IgD-negative memory B cell (primary cell): Measurements from ENCODE around the gene MUC4. TPM values are rescaled to one million over a fixed set of nuclear protein-coding genes. Genes with fewer than 3 reads are reported as not detected.
A peak's percentile ranks its signal among the peaks of the same experiment; 100 is the strongest.
"Not testable (repeated sequence)": the region's sequence is repeated elsewhere in the genome, so short reads cannot be mapped to it uniquely, and the experiment has no call there.

ENCODE experiments used
- H3K27ac Mint-ChIP-seq, 3 donors: one replicate each; pipeline ENCODE4 v1.8.0; 2020 to 2022; ENCODE audit warnings: mild to moderate bottlenecking in 3 of 3, mixed read lengths in 3 of 3, moderate library complexity in 1 of 3
- H3K27me3 Mint-ChIP-seq: one replicate; pipeline ENCODE4 v1.8.0; 2021; ENCODE audit warnings: mixed read lengths
- H3K36me3 Mint-ChIP-seq: one replicate; pipeline ENCODE4 v1.8.0; 2020; ENCODE audit warnings: mild to moderate bottlenecking, mixed read lengths
- H3K4me1 Mint-ChIP-seq, 3 donors: one replicate each; pipeline ENCODE4 v1.8.0; 2020 to 2022; ENCODE audit warnings: mixed read lengths in 3 of 3, mild to moderate bottlenecking in 1 of 3
- H3K4me3 Mint-ChIP-seq, 4 donors: one replicate each; pipeline ENCODE4 v1.8.0; 2020 to 2022; ENCODE audit warnings: mild to moderate bottlenecking in 4 of 4, mixed read lengths in 4 of 4, moderate library complexity in 3 of 4
- H3K9me3 Mint-ChIP-seq, 3 donors: one replicate each; pipeline ENCODE4 v1.8.0; 2020 to 2021; ENCODE audit warnings: mixed read lengths in 3 of 3, mild to moderate bottlenecking in 1 of 3
- polyA plus RNA-seq: library from polyadenylated mRNA; unstranded; fragments of 300-500 nt; fragmentation: Illumina TruSeq; gene quantifications from one replicate; pipeline ENCODE4 v1.2.3, GENCODE V29; 2021

MUC4 gene
- polyA plus RNA-seq, 1 donor from 2014 or later = 0.01 TPM

DNA sequence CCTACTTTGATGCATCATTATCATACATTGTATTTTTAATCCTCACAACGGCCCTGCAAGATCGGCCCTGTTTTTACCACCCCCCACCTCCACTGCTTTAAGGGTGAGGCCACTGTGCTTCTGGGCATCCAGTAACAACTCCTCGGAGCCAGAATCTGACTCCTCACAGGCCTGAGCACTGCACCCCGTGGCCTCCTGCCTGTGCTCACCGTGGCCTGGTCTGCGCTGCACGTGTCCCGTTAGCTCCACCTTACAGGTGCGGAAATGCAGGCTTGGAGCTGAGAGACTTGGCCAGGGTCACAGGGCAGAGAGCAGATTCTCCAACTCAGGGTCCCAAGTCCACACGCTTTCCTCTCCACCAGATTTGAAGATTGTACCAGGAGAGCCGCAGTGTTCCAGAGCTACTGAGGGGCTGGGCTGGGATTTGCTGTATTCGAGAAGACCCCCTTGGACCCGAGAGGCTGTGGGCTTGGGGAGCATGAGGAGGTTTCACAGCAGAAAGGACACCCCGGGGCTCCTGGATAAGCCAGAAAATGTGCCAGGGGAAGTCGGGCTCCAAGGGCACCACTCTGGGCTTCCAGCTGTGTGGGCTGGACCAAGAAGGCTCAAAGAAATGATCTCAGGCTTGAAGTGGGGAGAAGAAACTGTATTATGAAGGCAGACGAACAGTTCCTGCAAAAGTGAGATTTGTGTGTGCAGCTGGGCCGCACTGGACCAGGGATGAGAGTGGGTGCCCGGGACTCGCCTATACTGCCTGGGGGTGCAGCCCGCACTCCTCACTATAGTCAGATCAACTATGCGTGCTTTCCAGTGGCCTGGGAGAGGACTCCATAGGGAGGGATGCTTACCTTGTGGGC is 89.4 kb downstream of the MUC4 start:
- not testable (repeated sequence) for H3K27me3 Mint-ChIP-seq, H3K4me1 Mint-ChIP-seq, H3K9me3 Mint-ChIP-seq, H3K27ac Mint-ChIP-seq, H3K4me3 Mint-ChIP-seq, H3K36me3 Mint-ChIP-seq

- H3K4me3 Mint-ChIP-seq, H3K27me3 Mint-ChIP-seq, H3K9me3 Mint-ChIP-seq, H3K36me3 Mint-ChIP-seq, H3K4me1 Mint-ChIP-seq: not testable (repeated sequence)
- H3K27ac Mint-ChIP-seq = peak within 1 kb of the TSS in 1 of 3 donors; percentile 3
These were observed 90.8 kb downstream of the MUC4 start, which contains the start of gene MUC20 for GRCh38 chr3:195720831-195721506. Gene MUC20 (plus strand): TSS chr3:195720978. CDS start chr3:195721008, 30 bp downstream.

DNA sequence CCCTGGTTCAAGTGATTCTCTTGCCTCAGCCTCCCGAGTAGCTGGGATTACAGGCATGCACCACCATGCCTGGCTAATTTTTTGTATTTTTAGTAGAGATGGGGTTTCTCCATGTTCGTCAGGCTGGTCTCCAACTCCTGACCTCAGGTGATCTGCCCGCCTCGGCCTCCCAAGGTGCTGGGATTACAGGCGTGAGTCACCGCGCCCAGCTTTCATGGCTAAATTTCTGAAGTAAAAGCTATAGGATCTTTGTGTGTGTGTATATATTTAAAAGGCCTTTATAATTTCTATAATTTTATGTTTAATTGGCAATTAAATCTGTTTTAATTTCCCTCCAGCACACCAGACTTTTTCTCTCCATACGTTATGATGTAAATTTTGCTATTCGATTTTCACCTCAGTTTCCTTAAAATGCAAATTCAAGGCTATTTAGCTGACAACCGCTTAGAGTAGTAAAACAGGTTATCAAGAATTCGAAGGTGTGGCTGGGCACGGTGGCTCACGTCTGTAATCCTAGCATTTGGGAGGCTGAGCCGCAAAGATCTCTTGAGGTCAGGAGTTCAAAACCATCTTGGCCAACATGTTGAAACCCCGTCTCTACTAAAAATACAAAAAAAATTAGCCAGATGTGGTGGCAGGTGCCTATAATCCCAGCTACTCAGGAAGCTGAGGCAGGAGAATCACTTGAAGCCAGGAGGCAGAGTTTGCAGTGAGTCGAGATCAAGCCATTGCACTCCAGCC is 92.0 kb downstream of the MUC4 start:
- not testable (repeated sequence) for H3K4me1 Mint-ChIP-seq, H3K9me3 Mint-ChIP-seq, H3K27me3 Mint-ChIP-seq, H3K4me3 Mint-ChIP-seq, H3K36me3 Mint-ChIP-seq
- peak overlapping the region in 1 of 3 donors; percentile 24 for H3K27ac Mint-ChIP-seq

DNA sequence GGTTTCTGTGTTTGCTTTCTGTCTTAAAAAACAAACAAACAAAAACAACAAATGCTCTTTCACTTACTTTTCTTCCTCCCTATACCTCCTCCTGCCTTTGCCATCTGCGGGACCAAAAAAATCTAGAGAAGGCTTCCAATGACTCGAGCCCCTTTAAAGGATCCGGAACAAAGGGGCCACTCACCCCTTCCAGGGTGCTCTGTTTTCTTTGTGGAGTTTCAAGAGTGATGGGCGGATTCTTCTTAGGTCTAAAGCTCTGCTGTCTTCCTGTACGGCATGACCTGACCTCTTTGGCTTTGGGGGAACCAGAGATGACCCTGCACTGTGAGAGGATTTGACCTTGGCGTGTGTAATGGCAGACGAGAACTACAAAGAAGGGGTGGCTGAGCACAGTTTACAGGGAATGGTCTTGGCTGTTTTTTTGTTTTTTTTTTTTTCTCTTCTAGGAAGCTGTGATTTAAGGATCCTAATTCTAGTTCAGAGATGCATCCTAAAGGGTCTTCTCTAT is 93.2 kb downstream of the MUC4 start:
- no peak overlapping the region for H3K27ac Mint-ChIP-seq
- no peaks in the 10 kb centered on the region for H3K27me3 Mint-ChIP-seq
- no peaks in the 10 kb centered on the region for H3K36me3 Mint-ChIP-seq
- no peak overlapping the region for H3K4me3 Mint-ChIP-seq
- peaks cover 0 to 9% (median 4%) of the 10 kb centered on the region in 3 donors for H3K4me1 Mint-ChIP-seq
- H3K9me3 Mint-ChIP-seq = peaks cover 0 to 3% (median 0%) of the 10 kb centered on the region in 3 donors

DNA sequence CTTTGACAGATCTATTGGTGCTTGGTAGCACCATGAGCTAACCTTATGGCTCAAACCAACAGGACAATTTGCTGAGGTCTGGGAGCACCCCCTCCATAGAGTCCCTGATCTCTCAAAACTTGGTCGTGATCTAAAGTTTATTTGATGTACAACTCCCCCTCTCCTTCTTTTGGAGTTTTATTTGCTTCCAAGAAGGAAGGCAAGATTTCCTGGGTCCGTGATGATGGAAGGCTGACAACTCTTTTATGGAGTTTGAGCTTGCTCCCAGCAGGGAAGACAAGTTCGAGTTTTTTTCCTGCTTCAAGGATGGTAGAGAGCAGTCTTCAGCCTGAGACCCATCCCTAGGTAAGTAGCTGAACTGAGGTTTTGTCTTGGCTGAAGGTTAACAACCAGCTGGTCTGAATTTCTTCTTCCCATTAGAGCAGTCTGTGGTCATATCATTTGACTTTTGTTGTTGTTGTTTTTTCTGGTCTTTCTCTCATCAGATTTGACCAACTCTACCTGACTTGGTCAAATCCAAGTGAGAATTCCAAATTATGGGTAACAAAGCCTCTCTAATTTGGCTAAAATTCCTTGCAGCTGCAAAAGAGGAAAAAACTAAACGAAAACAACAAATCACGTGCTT is 93.8 kb downstream of the MUC4 start:
- peaks cover 0 to 3% (median 0%) of the 10 kb centered on the region in 3 donors for H3K9me3 Mint-ChIP-seq
- no peaks in the 10 kb centered on the region for H3K27me3 Mint-ChIP-seq
- H3K4me3 Mint-ChIP-seq = no peak overlapping the region
- H3K27ac Mint-ChIP-seq = no peak overlapping the region
- H3K4me1 Mint-ChIP-seq = peaks cover 0 to 9% (median 4%) of the 10 kb centered on the region in 3 donors
- no peaks in the 10 kb centered on the region for H3K36me3 Mint-ChIP-seq

DNA sequence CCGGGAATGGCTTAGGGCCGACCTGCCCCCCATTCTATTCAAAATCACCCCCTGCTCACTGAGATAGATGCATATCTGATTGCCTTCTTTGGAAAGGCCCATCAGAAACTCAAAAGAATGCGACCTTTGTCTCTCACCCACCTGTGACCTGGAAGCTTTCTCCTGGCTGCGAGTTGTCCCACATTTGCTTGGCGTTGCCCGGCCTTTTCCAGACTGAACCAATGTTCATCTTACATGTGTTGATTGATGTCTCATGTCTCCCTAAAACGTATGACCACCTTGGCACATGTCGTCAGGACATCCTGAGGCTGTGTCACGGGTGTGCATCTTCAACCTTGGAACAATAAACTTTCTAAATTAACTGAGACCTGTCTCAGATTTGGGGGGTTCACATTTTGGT is 94.3 kb downstream of the MUC4 start:
- H3K4me3 Mint-ChIP-seq = no peak overlapping the region
- no peak overlapping the region for H3K27ac Mint-ChIP-seq
- H3K27me3 Mint-ChIP-seq = no peaks in the 10 kb centered on the region
- H3K36me3 Mint-ChIP-seq = no peaks in the 10 kb centered on the region
- peaks cover 0 to 9% (median 4%) of the 10 kb centered on the region in 3 donors for H3K4me1 Mint-ChIP-seq
- peaks cover 0 to 3% (median 0%) of the 10 kb centered on the region in 3 donors for H3K9me3 Mint-ChIP-seq

- H3K36me3 Mint-ChIP-seq = peaks cover 2% of the 10 kb centered on the region
- H3K9me3 Mint-ChIP-seq = peaks cover 0 to 3% (median 0%) of the 10 kb centered on the region in 3 donors
- H3K4me3 Mint-ChIP-seq = no peak overlapping the region
- peaks cover 0 to 9% (median 4%) of the 10 kb centered on the region in 3 donors for H3K4me1 Mint-ChIP-seq
- H3K27ac Mint-ChIP-seq = no peak overlapping the region
- no peaks in the 10 kb centered on the region for H3K27me3 Mint-ChIP-seq
These were observed 96.0 kb downstream of the MUC4 start for GRCh38 chr3:195715583-195716266.

DNA sequence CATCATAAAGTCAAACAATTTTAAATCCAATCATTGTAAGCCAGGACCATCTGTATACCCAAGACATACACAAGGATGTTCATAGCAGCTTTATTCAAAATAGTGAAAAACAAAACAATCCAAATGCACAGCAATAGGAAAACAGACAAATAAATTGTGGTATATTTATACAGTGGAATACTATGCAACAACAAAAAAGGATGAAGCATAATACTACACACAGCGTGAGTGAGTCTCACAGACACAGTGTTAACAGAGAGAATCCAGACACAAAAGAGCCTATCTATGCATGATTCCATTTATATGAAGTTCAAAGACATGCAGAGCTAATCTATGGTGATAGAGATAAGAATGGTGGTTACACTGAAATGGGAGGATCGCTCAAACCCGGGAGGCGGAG is 96.6 kb downstream of the MUC4 start:
- peaks cover 0 to 3% (median 0%) of the 10 kb centered on the region in 3 donors for H3K9me3 Mint-ChIP-seq
- H3K4me1 Mint-ChIP-seq = peaks cover 0 to 9% (median 4%) of the 10 kb centered on the region in 3 donors
- no peaks in the 10 kb centered on the region for H3K27me3 Mint-ChIP-seq
- peaks cover 2% of the 10 kb centered on the region for H3K36me3 Mint-ChIP-seq
- no peak overlapping the region for H3K27ac Mint-ChIP-seq
- no peak overlapping the region for H3K4me3 Mint-ChIP-seq

- Mint-ChIP-seq H3K4me1 (peaks cover 2 to 9% (median 4%) of the 10 kb centered on the region in 3 donors), H3K9me3 (peaks cover 0 to 3% (median 0%) of the 10 kb centered on the region in 3 donors), H3K27ac (no peak overlapping the region), H3K27me3 (no peaks in the 10 kb centered on the region), H3K4me3 (no peak overlapping the region), H3K36me3 (peaks cover 2% of the 10 kb centered on the region)
These were observed 97.2 kb downstream of the MUC4 start for GRCh38 chr3:195714380-195715011.

GRCh38 chr3:195713150-195713549 is 98.6 kb downstream of the MUC4 start:
- not testable (repeated sequence) for H3K36me3 Mint-ChIP-seq, H3K4me1 Mint-ChIP-seq, H3K27ac Mint-ChIP-seq, H3K9me3 Mint-ChIP-seq, H3K4me3 Mint-ChIP-seq, H3K27me3 Mint-ChIP-seq

DNA sequence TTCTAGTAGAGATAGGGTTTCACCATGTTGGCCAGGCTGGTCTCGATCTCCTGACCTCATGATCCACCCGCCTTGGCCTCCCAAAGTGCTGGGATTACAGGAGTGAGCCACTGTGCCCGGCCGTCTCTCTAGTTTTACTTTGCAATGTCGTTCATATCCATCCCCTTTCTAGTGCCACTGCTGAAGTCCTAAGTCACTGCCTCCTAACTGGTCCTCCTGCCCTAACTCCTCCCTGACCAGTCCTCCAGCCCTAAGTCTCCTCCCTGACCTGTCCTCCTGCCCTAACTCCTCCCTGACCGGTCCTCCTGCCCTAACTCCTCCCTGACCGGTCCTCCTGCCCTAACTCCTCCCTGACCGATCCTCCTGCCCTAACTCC is 99.2 kb downstream of the MUC4 start:
- H3K27me3 Mint-ChIP-seq, H3K9me3 Mint-ChIP-seq, H3K4me1 Mint-ChIP-seq, H3K27ac Mint-ChIP-seq, H3K36me3 Mint-ChIP-seq, H3K4me3 Mint-ChIP-seq: not testable (repeated sequence)

- no peaks in the 10 kb centered on the region for H3K27me3 Mint-ChIP-seq
- H3K9me3 Mint-ChIP-seq = peaks cover 0 to 3% (median 0%) of the 10 kb centered on the region in 3 donors
- peaks cover 0 to 10% (median 2%) of the 10 kb centered on the region in 3 donors for H3K4me1 Mint-ChIP-seq
- H3K36me3 Mint-ChIP-seq = peaks cover 4% of the 10 kb centered on the region
- H3K4me3 Mint-ChIP-seq = no peak overlapping the region
- H3K27ac Mint-ChIP-seq = peak overlapping the region in 1 of 3 donors; percentile 32
These were observed 99.8 kb downstream of the MUC4 start for GRCh38 chr3:195711813-195712534.

DNA sequence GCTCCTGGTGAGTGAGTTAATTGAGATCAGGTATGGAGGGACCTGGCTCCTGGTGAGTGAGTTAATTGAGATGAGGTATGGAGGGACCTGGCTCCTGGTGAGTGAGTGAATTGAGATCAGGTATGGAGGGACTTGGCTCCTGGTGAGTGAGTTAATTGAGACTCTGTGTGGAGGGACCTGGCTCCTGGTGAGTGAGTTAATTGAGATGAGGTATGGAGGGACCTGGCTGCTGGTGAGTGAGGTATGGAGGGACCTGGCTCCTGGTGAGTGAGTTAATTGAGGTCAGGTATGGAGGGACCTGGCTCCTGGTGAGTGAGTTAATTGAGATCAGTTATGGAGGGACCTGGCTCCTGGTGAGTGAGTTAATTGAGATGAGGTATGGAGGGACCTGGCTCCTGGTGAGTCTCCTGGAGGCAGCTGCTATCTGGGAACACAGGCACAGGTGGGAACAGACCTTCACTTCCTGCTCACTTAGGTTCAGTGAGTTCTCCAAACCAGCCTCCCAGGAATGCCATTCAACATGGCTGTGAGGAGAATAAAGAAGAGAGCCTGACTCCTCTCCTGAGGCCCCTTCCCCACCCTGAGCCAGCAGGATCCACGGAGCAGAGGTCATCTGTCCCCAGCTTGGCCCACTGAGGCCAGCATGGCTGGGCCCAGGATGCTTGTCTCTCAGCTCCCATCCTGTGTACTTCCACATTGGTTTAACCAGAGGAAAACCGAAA is 100.5 kb downstream of the MUC4 start:
- not testable (repeated sequence) for H3K4me3 Mint-ChIP-seq, H3K27me3 Mint-ChIP-seq, H3K27ac Mint-ChIP-seq, H3K9me3 Mint-ChIP-seq, H3K36me3 Mint-ChIP-seq
- H3K4me1 Mint-ChIP-seq = peaks cover 0 to 10% (median 2%) of the 10 kb centered on the region in 3 donors
